Activated CD4-positive, alpha-beta T cell treated with anti-CD3 and anti-CD28 coated beads for 36 hours (primary cell): ENCODE results near the gene UQCC5. TPM values are rescaled to one million over a fixed set of nuclear protein-coding genes. Genes with fewer than 3 reads are reported as not detected.

Source experiments
- ATAC-seq: fragments of 200-7000 bp; cut with Tn5 transposase; one replicate; pipeline ENCODE4 v1.10.0; 2021; ENCODE audit warnings: mild to moderate bottlenecking, moderate library complexity
- CTCF ChIA-PET: fragments of 350-600 bp; sonication (Branson Sonifier 250); formaldehyde crosslinking; loops from one replicate; lab custom pipeline; 2021; ENCODE audit warnings: antibody characterized with exemption; lab: Charles Lee
- POLR2A ChIA-PET: fragments of 350-600 bp; sonication (Branson Sonifier 250); formaldehyde crosslinking; loops from one replicate; lab custom pipeline; 2021; ENCODE audit warnings: antibody characterized with exemption, inconsistent platforms; lab: Charles Lee
- DNase-seq: peaks from one replicate; pipeline ENCODE4 v3.0.0-alpha.2; 2020
- H3K27ac Mint-ChIP-seq: one replicate; pipeline ENCODE4 v1.8.0; 2021; ENCODE audit warnings: mixed read lengths
- H3K27me3 Mint-ChIP-seq: one replicate; pipeline ENCODE4 v1.8.0; 2021; ENCODE audit warnings: mixed read lengths
- H3K36me3 Mint-ChIP-seq: one replicate; pipeline ENCODE4 v1.8.0; 2021; ENCODE audit warnings: low read depth, mixed read lengths
- H3K4me1 Mint-ChIP-seq: one replicate; pipeline ENCODE4 v1.8.0; 2021; ENCODE audit warnings: mixed read lengths
- H3K4me3 Mint-ChIP-seq: one replicate; pipeline ENCODE4 v1.8.0; 2021; ENCODE audit warnings: mild to moderate bottlenecking, moderate library complexity, mixed read lengths
- H3K9me3 Mint-ChIP-seq: one replicate; pipeline ENCODE4 v1.8.0; 2021; ENCODE audit warnings: low read depth, mixed read lengths
- intact Hi-C, 2 experiments: fragments of 100-400 bp; cut with DNase I in 1 of 2; cut with micrococcal nuclease in 1 of 2; formaldehyde crosslinking; loops; one replicate each; pipeline versions ENCODE4 v1.14.2 to v1.15.1; 2022 to 2024; cut with DNase I, micrococcal nuclease
- total RNA-seq, 2 experiments: library from RNA; stranded (reverse); gene quantifications; one replicate each; pipeline ENCODE4 v1.2.3, GENCODE V29; 2021

UQCC5 gene, protein sequence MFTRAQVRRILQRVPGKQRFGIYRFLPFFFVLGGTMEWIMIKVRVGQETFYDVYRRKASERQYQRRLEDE
- total RNA-seq = 10 to 100 TPM; 12.0 to 12.7 TPM

DNA sequence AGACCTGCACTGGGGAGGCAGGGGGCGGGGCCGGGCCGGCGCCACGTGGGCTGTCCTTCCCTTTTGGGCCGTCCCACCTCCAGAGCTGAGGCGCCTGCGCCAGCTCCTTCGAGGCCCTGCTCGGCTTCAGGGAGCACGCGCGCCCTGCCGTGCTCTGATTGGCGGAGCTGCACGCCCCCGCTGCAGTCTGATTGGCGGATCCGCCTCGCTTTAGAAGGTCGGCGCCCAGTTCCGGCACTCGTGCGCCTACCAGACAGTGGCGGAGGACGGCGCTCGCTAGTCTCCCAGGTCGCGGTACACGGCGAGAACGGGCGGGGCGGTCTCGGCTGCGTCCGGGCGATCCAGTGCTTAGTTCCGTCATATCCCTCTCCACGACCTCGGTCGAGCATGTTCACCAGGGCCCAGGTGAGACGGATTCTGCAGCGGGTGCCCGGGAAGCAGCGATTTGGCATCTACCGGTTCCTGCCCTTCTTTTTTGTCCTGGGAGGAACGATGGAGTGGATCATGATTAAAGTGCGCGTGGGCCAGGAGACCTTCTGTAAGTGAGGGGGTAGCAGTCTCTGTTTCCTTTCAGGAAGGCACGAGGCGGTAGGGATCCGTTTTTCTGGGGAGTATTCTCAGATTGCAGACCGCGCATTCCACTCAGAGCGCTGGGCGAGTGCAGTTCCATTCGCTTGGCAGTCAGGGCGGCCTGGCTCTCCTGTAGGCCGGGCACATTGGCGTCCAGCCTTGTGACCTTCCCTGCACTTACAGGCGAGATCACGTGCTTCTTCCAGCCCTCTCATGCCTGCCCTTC lies at the start of gene UQCC5:
Gene UQCC5, plus strand, starts transcription at position 237 of the 796 bp plus-strand sequence. Its CDS starts 151 bp downstream, at position 388.
- peaks cover 34% of the 10 kb centered on the region for H3K36me3 Mint-ChIP-seq

DNA sequence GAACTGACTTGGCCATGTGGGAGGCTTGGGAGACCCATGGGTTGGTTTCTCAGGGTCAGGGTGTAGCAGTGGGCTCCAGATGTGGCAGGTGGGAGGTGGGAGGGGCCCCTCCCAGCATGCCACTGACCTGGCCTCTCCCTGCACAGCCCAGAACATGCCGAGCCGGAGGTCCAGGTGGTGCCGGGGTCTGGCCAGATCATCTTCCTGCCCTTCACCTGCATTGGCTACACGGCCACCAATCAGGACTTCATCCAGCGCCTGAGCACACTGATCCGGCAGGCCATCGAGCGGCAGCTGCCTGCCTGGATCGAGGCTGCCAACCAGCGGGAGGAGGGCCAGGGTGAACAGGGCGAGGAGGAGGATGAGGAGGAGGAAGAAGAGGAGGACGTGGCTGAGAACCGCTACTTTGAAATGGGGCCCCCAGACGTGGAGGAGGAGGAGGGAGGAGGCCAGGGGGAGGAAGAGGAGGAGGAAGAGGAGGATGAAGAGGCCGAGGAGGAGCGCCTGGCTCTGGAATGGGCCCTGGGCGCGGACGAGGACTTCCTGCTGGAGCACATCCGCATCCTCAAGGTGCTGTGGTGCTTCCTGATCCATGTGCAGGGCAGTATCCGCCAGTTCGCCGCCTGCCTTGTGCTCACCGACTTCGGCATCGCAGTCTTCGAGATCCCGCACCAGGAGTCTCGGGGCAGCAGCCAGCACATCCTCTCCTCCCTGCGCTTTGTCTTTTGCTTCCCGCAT lies 49.2 kb upstream of the UQCC5 start:
- Mint-ChIP-seq H3K27me3 (no peaks in the 10 kb centered on the region), H3K4me1 (no peaks in the 10 kb centered on the region), H3K9me3 (no peaks in the 10 kb centered on the region), H3K4me3 (no peak overlapping the region), H3K36me3 (peaks cover 23% of the 10 kb centered on the region), H3K27ac (no peak overlapping the region)
- no peak for DNase-seq
- intact Hi-C loops = no loop called here
- no peak for ATAC-seq
- CTCF ChIA-PET = interaction anchor here (0.6 kb wide), 1 partner anchor 250 kb away, joined by 3 read pairs; no protein-coding TSS in a partner anchor
- POLR2A ChIA-PET = no interaction called here

More for the DNA sequence above, at the start of gene UQCC5:
- Mint-ChIP-seq H3K4me1 (peaks cover 49% of the 10 kb centered on the region), H3K27ac (peak within 1 kb of the TSS; percentile 99), H3K9me3 (no peaks in the 10 kb centered on the region), H3K4me3 (peak within 1 kb of the TSS; percentile 100), H3K27me3 (no peaks in the 10 kb centered on the region)
- peak; percentile 91 for ATAC-seq
- intact Hi-C loops = loop anchor here (1.0 to 10.0 kb wide), 11 partner anchors 81 to 1152 kb away; partner anchors contain the start of genes NISCH (in 2 of the 2), GNL3 (in 1 of the 2), MANF (in 1 of the 2) and PARP3 (in 1 of the 2)
- POLR2A ChIA-PET = interaction anchor here (0.6 to 1.2 kb wide), 7 partner anchors 20 to 866 kb away, joined by 3 to 5 read pairs (median 3); partner anchors contain the start of gene PBRM1
- CTCF ChIA-PET = interaction anchor here (0.6 to 1.7 kb wide), 5 partner anchors 8 to 306 kb away, joined by 3 to 5 read pairs (median 3); no protein-coding TSS in a partner anchor
- DNase-seq = peak; percentile 99

DNA sequence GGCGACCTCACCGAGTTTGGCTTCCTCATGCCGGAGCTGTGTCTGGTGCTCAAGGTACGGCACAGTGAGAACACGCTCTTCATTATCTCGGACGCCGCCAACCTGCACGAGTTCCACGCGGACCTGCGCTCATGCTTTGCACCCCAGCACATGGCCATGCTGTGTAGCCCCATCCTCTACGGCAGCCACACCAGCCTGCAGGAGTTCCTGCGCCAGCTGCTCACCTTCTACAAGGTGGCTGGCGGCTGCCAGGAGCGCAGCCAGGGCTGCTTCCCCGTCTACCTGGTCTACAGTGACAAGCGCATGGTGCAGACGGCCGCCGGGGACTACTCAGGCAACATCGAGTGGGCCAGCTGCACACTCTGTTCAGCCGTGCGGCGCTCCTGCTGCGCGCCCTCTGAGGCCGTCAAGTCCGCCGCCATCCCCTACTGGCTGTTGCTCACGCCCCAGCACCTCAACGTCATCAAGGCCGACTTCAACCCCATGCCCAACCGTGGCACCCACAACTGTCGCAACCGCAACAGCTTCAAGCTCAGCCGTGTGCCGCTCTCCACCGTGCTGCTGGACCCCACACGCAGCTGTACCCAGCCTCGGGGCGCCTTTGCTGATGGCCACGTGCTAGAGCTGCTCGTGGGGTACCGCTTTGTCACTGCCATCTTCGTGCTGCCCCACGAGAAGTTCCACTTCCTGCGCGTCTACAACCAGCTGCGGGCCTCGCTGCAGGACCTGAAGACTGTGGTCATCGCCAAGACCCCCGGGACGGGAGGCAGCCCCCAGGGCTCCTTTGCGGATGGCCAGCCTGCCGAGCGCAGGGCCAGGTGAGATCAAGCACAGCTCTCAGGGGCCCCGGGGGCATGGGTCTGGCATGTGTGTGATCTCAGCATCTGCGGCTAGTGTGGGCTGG lies 48.4 kb upstream of the UQCC5 start:
- POLR2A ChIA-PET = no interaction called here
- ATAC-seq = no peak

DNA sequence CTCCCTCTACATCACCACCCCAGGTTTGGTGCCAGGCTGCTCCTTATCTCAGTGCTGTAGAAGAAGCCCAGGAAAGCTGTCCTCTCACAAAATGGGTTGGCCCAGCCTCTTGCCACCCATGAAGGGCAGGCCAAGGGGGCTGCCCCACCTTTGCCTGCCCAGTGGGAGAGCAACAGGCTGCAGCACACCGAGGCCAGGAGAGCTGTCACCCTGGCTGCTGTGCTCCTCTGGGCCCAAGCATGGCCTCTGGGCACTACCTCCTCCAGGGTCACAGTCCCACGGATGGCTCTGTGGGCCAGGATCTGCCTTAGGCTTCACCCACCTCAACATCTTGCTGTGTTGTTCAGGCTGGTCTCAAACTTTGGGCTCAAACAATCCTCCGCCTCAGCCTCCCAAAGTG lies 47.7 kb upstream of the UQCC5 start:
- POLR2A ChIA-PET = no interaction called here
- Mint-ChIP-seq H3K4me1 (no peaks in the 10 kb centered on the region), H3K4me3 (no peak overlapping the region), H3K9me3 (no peaks in the 10 kb centered on the region), H3K27ac (no peak overlapping the region), H3K36me3 (peaks cover 28% of the 10 kb centered on the region), H3K27me3 (no peaks in the 10 kb centered on the region)
- no peak for DNase-seq
- CTCF ChIA-PET = interaction anchor here (0.9 kb wide), 1 partner anchor 19 kb away, joined by 3 read pairs; no protein-coding TSS in a partner anchor
- no peak for ATAC-seq
- intact Hi-C loops = no loop called here

More for the DNA sequence above, 48.4 kb upstream of the UQCC5 start:
- no peaks in the 10 kb centered on the region for H3K4me1 Mint-ChIP-seq
- CTCF ChIA-PET = interaction anchor here (0.6 to 0.9 kb wide), 2 partner anchors 18 to 251 kb away, joined by 3 read pairs; no protein-coding TSS in a partner anchor
- no peak for DNase-seq
- peaks cover 30% of the 10 kb centered on the region for H3K36me3 Mint-ChIP-seq
- no peaks in the 10 kb centered on the region for H3K9me3 Mint-ChIP-seq
- no peaks in the 10 kb centered on the region for H3K27me3 Mint-ChIP-seq
- intact Hi-C loops = no loop called here
- no peak overlapping the region for H3K27ac Mint-ChIP-seq
- no peak overlapping the region for H3K4me3 Mint-ChIP-seq

DNA sequence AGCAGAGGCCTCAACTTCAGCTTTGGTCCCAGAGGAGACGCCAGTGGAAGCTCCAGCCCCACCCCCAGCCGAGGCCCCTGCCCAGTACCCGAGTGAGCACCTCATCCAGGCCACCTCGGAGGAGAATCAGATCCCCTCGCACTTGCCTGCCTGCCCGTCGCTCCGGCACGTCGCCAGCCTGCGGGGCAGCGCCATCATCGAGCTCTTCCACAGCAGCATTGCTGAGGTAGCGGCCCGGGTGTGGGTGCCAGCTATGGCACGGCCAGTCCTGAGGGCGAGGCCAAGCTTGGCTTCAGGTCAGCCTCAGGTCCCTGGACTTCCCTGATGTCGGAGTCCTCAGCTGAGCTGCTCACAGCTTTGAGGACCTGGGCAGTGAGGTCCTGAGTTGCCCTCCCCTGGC lies 47.0 kb upstream of the UQCC5 start:
- H3K27me3 Mint-ChIP-seq = peaks cover 2% of the 10 kb centered on the region
- H3K4me1 Mint-ChIP-seq = no peaks in the 10 kb centered on the region
- no peak for DNase-seq
- H3K9me3 Mint-ChIP-seq = no peaks in the 10 kb centered on the region
- no peak overlapping the region for H3K27ac Mint-ChIP-seq
- intact Hi-C loops = no loop called here
- CTCF ChIA-PET = no interaction called here
- peaks cover 28% of the 10 kb centered on the region for H3K36me3 Mint-ChIP-seq
- no peak for ATAC-seq
- POLR2A ChIA-PET = no interaction called here
- H3K4me3 Mint-ChIP-seq = no peak overlapping the region

DNA sequence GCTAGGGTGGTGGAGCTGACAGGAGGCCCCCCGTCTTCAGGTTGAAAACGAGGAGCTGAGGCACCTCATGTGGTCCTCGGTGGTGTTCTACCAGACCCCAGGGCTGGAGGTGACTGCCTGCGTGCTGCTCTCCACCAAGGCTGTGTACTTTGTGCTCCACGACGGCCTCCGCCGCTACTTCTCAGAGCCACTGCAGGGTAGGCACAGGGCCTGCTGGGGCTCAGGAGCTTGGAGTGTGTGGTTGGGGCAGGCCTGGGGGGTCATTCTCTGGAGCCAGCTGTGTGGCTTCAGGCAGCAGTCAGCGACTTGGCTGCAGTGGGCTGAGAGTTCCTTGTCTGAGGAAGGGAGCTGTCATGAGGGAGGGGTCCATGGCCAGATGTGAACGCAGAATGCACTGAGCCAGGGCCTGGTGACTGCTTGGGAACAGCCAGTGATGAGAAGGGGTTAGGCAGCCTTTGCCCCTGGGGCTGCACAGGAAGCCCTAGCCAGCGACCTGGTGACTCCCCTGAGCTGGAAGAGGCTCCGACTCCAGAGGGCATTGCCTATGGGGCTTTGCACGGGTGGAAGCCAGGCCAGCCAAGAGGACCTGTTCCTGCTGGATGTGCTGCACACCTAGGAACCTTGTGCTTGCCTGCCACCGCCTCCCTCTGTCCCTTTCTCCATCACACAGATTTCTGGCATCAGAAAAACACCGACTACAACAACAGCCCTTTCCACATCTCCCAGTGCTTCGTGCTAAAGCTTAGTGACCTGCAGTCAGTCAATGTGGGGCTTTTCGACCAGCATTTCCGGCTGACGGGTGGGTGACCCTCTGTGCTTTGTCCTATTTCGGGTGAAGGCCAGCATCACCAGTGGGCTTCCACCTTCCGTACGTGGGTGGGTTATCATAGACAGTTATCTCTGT lies 46.1 kb upstream of the UQCC5 start:
- H3K4me3 Mint-ChIP-seq = no peak overlapping the region
- ChIA-PET CTCF (interaction anchor here (0.6 kb wide), 1 partner anchor 865 kb away, joined by 3 read pairs; no protein-coding TSS in a partner anchor), POLR2A (no interaction called here)
- intact Hi-C loops = no loop called here
- H3K36me3 Mint-ChIP-seq = peaks cover 28% of the 10 kb centered on the region
- no peak overlapping the region for H3K27ac Mint-ChIP-seq
- peaks cover 2% of the 10 kb centered on the region for H3K27me3 Mint-ChIP-seq
- H3K4me1 Mint-ChIP-seq = no peaks in the 10 kb centered on the region
- DNase-seq (no peak), ATAC-seq (no peak)
- H3K9me3 Mint-ChIP-seq = no peaks in the 10 kb centered on the region

DNA sequence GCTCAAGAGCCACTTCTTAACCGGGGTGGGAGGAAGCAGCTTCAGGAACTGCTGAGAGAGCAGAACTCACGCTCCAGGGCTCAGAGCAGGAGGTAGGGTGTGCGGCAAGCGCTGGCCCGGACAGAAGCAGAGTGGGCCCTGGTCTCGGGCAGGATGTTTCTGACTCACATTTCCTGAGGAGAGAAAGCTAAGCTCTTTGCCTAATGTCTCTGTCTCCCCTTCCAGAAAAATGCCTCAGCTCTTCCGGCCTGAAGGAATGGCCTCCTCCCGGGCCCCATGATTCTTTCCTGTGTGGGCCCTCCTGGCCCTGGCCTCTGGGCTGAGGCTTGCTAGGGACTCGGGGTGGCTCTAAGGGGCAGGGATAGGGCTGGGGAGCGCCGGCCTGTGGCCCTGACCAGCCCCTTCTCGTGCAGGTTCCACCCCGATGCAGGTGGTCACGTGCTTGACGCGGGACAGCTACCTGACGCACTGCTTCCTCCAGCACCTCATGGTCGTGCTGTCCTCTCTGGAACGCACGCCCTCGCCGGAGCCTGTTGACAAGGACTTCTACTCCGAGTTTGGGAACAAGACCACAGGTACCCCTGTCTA lies 45.4 kb upstream of the UQCC5 start:
- no peak for ATAC-seq
- no peaks in the 10 kb centered on the region for H3K4me1 Mint-ChIP-seq
- intact Hi-C loops = no loop called here
- H3K36me3 Mint-ChIP-seq = peaks cover 24% of the 10 kb centered on the region
- ChIA-PET CTCF (interaction anchor here (0.6 kb wide), 1 partner anchor 158 kb away, joined by 5 read pairs; no protein-coding TSS in a partner anchor), POLR2A (no interaction called here)
- no peak for DNase-seq
- no peaks in the 10 kb centered on the region for H3K9me3 Mint-ChIP-seq
- H3K27me3 Mint-ChIP-seq = peaks cover 2% of the 10 kb centered on the region
- H3K4me3 Mint-ChIP-seq = no peak overlapping the region
- no peak overlapping the region for H3K27ac Mint-ChIP-seq

DNA sequence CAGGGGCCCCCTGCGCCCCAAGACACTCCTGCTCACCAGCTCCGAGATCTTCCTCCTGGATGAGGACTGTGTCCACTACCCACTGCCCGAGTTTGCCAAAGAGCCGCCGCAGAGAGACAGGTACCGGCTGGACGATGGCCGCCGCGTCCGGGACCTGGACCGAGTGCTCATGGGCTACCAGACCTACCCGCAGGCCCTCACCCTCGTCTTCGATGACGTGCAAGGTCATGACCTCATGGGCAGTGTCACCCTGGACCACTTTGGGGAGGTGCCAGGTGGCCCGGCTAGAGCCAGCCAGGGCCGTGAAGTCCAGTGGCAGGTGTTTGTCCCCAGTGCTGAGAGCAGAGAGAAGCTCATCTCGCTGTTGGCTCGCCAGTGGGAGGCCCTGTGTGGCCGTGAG lies 44.3 kb upstream of the UQCC5 start:
- Mint-ChIP-seq H3K27ac (no peak overlapping the region), H3K4me3 (no peak overlapping the region), H3K27me3 (peaks cover 2% of the 10 kb centered on the region), H3K4me1 (no peaks in the 10 kb centered on the region), H3K36me3 (peaks cover 24% of the 10 kb centered on the region), H3K9me3 (no peaks in the 10 kb centered on the region)
- ChIA-PET POLR2A (no interaction called here), CTCF (interaction anchor here (1.0 kb wide), 1 partner anchor 20 kb away, joined by 3 read pairs; no protein-coding TSS in a partner anchor)
- DNase-seq = no peak
- intact Hi-C loops = no loop called here
- no peak for ATAC-seq

DNA sequence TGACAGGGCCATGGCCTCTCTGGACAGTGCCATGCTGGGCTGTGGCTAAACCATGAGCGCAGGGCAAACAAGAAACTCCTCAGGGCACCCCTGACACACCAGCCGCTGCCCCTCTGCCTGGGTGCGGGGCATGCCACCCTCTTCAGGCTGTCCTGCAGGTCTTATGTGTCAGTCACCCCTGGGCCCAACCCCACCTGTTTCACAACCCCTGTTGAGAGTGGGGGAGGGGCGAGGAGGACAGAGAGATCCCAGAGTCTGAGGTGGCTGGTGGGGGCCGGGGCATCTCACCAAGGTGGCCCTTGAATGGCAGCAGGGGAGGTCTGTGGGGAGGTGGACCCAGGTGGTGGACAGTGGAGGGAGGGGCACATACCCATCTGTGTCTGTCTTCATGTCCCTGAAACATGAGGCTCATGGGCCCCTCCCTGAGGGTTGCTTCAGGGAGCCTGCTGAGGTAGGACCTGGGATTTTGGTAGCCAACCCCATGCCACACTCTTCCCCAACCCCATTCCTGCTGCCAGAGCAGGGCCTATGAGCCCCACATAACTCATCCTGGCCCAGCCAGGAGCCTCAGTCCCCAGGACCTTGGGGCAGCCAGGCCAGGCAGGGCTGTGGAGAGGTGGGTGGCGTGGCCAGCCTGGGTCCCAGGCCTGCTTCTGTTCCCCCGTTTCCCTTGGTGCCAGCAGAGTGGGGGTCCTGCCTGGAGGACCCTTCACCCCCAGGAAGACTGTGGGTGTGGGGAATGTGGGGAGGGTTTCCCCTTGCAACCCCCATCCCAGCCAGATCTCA lies 43.0 kb upstream of the UQCC5 start:
- intact Hi-C loops = no loop called here
- Mint-ChIP-seq H3K36me3 (peaks cover 20% of the 10 kb centered on the region), H3K4me3 (no peak overlapping the region), H3K27me3 (peaks cover 2% of the 10 kb centered on the region), H3K4me1 (no peaks in the 10 kb centered on the region), H3K27ac (no peak overlapping the region), H3K9me3 (no peaks in the 10 kb centered on the region)
- CTCF ChIA-PET = no interaction called here
- DNase-seq (no peak), ATAC-seq (no peak)
- POLR2A ChIA-PET = no interaction called here
